HG03442 (cell line): ENCODE data around the gene NTMT2.
"Not testable (repeated sequence)": the region's sequence is repeated elsewhere in the genome, so short reads cannot be mapped to it uniquely, and the experiment has no call there.

Experiments
- ATAC-seq: cut with Tn5 transposase; IDR thresholded peaks from one replicate; pipeline ENCODE4 v1.9.1; 2021; ENCODE audit warnings: mild to moderate bottlenecking, moderate library complexity; ENCODE audit not compliant: unreplicated experiment

Gene NTMT2

DNA sequence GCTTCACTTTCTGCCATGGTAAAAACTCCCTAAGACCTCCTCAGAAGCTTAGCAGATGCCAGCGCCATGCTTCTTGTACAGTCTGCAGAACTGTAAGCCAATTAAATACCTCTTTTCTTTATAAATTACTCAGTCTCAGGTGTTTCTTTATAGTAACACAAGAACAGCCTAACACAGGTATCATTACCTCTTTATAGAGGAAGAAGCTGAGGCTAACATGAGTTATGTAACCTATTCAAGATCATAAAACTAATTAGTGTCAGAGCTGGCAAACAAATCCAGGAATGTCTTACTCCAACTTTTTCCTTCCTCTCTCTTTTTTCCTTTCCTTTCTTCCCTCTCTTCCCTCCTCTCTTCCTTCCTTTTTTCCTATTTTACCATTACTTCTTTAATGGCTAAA, 9.3 kb downstream of the NTMT2 start:
- no peak for ATAC-seq

DNA sequence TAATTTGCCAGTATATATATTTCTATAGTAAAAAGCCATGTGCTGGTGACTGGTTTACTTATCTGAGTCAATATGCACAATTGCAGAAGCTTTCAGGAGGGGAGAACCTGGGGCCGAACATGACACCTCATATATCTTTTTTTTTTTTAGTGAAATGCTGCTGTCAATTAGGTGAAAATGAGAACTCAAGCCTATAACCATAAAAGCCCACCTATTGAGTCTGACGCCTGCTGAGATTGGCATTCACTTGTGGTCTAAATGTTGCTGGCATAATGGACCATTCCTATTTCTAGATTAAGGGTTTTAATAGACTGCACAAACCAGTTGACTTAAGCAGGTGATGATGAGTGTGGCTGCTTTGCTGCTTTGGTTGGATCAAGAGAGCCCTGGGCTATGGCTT, 10.8 kb downstream of the NTMT2 start:
- ATAC-seq: no peak

DNA sequence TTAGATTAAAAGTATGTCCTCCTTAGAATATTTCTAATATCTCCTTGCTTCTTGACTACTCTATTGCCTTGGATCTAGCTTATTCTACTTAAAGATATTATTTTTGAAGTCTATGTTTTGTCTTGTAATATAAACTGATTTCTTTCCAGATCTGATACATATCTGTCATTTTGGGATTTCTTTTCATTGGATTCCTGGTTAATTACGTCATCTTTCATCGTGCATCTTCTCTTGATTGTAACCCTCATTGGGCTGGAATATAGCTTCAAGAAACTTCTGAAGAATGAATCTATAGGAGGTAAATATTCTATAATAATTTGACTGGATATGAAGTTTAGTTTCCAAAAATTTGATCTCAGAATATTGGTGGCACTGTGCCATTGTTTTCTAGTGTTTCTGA, 12.1 kb downstream of the NTMT2 start:
- ATAC-seq: no peak

DNA sequence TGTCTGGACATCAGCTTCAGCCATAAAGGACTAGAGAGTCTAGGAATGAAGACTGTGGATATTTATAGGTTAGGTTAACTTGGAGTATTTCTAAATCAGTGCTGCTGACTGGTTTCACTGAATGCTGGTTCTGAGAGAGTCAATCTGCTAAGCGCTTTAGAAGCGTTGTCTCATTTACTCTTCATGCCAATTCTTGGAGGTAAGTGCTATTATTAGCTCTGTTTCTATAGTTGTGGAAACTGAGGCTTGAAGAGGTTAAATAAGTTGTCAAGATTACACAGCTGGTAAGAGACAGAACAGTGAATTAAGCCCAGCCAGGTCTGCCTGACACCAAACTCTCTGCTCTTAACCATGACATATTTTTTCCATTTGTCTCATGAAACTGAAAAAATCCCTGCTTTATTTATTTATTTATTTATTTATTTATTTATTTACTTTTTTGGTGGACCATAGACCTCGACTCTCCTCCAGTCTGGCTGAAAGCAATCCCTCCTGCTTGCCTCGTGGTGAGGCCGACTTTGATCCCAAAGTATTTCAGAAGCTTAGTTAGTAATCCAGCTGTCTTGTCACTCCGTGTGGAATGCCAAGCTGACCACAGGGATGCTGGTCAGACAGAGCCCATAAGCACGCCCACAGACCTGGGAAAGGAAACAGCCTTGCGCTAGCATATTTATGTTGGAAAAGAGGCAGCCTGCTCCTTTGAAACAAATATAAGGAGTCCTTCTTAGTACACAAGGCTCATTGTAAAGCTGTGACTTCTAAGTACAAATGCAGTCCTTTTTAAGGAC, 16.9 kb downstream of the NTMT2 start:
- ATAC-seq: no peak

GRCh38 chr1:170164103-170164763, 18.5 kb downstream of the NTMT2 start:
- ATAC-seq: no peak

GRCh38 chr1:170166518-170167180, 20.9 kb downstream of the NTMT2 start:
- no peak for ATAC-seq

DNA sequence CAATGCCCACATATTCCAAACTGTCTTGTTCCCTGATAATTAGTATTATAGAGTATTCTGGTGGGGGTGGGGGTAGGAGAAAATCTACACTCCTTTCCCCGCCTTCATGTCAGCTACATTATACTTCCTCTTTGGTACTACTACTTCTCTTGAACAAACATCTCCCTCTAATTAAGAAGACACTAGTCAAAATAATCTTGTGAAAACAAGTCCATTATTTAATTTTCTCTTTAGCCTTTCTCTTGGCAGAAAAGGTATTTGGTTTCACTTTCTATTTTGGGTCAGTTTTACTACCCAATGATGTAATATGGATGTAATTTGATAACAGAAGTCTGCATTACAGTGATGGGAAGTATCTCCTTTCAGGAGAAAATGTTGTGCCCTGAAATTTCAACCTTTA, 22.5 kb downstream of the NTMT2 start:
- no peak for ATAC-seq

- ATAC-seq: not testable (repeated sequence)
Measured at GRCh38 chr1:170170513-170170912, 24.8 kb downstream of the NTMT2 start.

- ATAC-seq: no peak
Measured at GRCh38 chr1:170174395-170174794, 28.6 kb downstream of the NTMT2 start.

DNA sequence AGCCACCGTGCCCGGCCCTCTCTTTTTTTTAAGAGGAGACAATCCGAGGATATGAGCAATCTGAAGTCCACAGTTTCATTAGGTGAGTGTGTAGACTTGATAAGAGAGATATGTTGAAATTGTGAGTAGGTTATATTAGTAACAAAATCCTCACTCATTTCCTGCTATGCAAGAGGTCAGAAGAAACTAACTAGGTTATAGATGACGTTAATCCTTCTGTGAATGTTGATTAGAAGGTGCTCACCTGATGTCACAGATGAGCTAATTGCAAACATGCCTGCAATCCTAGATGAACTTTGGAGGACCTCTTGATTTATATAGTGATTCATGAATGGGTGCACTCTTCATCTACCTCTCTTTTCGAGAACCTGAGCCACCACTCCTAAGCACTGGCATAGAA, 29.3 kb downstream of the NTMT2 start:
- ATAC-seq: no peak

DNA sequence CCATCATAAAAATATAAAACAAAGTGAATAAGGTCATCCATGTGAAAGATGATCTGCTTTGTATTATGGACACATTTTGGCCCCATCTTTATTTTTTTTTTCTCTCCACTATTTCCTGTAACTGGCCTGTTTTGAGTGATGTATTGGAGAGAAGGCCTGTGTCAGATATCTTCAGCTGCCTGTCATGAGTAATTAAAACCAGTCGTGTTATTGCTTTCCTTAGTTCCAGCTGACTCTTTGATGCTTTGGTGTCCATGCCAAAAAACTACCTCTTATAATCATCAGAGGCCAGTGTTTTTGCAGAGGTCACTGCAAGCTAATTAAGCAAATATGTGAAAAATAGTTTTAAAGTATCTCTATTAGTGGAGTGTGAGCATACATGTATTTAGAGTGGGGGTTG, 29.7 kb downstream of the NTMT2 start:
- no peak for ATAC-seq

GRCh38 chr1:170176772-170177171, 31.0 kb downstream of the NTMT2 start:
- no peak for ATAC-seq

DNA sequence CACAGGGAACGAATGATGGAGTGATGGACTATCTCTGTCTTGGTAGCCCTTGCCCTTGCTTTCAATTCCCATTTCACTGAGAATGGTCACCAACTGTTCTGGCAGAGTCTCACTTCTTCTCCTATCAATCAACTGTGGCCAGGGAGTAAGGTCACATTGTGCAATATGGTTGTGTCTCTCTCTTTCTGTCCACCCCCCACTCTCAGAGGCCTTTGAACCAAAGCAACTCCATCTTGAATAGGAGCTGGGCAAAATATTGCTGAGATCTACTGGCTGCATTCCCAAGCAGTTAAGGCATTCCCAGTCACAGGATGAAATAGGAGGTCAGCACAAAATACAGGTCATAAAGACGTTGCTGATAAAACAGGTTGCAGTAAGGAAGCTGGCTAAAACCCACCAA, 36.7 kb downstream of the NTMT2 start:
- no peak for ATAC-seq

GRCh38 chr1:170192546-170192945, 46.8 kb downstream of the NTMT2 start:
- no peak for ATAC-seq

DNA sequence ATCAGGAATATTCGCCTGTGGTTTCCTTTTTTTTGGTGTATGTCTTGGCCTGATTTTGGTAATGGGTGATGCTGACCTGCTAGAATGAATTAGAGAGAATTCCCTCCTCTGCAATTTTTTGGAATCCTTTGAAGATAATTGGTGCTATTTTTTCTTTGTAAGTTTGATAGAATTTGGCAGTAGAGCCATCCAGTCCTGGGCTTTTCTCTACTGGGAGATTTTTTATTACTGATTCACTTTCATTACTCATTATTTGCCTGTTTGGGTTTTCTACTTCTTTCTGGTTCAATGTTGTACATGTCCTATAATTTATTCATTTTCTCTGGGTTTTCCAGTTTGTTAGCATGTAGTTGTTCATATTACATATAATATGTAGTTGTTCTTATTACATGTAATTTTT, 48.7 kb downstream of the NTMT2 start:
- ATAC-seq: no peak

DNA sequence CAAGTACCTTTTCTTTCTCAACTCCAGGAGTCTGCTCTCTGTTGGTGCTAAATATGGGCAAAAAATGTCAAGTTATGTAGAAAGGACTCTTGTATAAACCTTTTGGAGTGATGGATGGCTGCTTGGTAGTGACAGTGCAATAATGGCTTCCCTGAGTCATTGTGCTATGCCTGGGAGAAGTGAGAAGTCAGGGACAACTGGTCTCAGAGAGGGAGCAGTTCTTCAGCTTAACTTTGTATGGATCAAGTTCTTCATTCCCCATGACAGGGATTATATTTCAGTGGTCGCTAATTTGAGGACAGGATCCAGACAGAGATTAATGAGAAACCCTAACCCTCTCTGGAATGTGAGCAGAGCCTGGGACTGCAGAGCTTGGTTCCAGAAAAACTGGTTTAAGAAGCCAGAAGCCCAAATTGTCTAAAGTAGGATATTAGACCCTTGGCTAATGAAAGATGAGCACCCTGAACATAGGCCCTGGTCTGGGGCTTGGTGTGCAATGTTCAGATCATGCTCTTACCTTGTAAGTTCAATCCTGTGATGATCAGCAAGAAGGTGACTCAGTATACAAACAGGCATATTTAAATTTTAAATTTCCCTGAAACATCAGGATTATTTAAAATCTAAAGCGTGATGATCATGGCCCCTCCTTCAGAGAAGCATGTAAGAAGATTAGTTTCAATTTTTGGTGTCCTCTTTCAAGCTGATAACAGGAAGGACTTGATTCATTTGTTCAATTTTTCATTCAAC, 50.9 kb downstream of the NTMT2 start:
- ATAC-seq: no peak

- no peak for ATAC-seq
Measured at GRCh38 chr1:170198090-170198489, 52.3 kb downstream of the NTMT2 start.

- no peak for ATAC-seq
Measured at GRCh38 chr1:170198584-170198983, 52.8 kb downstream of the NTMT2 start.

- no peak for ATAC-seq
Measured at GRCh38 chr1:170200161-170200560, 54.4 kb downstream of the NTMT2 start.

DNA sequence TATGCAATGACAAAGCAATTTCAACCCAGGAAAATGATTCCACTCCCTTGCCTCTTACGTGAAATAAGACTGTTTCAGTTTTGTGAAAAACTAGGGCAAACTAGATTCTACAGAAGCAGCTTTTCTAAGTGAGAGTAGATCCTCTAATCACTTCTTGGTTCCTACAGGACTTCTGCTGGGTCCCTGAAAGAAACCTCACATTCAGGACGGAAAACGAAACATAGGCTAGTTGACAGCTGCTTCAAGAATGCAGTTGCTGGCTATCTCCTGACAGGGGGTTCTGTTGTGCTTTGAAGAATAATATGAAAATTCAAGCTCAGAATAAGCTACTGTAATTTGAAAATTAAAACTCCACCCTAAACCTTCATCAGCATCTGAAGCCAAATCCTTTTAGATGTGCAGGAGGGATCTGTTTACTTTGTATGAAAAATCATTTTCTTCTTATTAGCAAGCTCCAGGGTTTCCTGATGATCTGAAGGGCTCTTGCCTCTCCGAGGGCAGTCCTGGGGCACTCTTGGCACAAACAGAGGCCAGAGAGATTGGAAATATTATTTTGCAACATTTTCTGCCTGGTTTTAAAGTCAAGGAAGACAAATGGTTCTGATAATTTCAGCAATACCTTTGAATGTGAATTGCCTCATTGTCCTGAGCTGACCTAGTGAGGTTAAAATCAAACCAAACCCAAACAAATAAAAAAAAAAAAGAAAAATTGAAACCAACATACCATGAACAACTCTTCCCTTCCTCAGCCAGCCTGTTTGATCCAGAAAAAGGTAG, 55.0 kb downstream of the NTMT2 start:
- ATAC-seq: no peak

DNA sequence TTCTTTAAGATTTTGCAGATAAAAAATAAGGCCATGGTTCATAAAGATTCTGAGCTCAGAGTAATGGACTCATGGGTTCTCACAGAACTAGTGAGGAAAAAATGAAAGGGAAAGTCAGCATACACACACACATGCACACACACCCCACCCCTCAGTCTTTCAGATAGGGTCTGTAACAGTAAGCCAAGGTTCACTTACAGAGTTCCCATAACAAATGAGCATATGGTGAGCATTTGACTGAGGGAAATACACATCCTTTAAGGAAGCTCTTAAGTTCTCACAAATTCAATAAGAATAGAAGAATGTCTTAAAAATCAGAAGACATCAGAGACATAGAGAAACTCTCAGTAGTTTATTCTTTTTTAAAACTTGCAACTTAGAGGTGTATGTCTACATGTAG, 57.9 kb downstream of the NTMT2 start:
- ATAC-seq: no peak
